ENCODE data around the gene ZNF296. TPM values are rescaled to one million over a fixed set of nuclear protein-coding genes. Genes with fewer than 3 reads are reported as not detected.

The ZNF296 gene
- total RNA-seq, 3 donors from 2014 or later: 0.98 to 1.9 (median 1.3) TPM

DNA sequence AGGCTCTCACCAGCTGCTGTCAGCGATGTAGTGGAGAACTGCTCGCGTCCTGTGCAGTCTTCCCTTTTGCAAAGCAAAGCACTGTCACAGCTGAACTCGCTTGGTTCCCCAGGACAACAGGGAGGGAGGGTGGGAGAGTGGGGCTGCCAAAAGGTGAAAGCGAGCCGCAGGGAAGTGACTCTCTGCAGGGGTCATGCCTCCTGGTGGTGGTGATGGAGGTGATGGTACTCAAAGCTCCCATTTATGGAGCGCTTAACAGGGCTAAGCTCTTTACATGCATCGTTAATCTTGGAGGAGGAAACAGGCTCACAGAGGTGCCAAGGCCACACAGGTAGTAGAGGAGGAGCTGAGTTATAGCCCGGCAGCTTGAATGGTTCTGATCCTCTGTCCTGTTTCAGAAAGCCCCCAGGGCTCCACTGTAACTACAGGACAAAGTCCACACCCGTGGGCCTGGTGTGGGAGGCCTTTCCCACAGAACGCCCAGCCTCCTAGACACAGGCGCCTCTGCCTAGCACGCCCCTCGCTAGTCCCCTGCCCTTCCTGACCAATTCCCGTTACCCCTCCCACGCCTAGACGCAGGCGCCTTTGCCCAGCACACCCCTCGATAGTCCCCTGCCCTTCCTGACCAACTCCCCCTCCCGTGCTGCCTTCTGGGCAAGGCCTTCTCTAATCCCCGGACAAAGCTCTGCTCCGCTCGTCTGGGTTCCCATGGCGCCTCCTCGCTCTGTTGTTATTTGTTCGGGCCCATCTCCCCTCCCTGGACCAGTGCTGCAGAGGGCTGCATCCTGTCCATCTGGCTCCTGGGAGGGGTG lies 27.4 kb upstream of the ZNF296 start:
- no peaks in the 10 kb centered on the region for H3K9me3 ChIP-seq

DNA sequence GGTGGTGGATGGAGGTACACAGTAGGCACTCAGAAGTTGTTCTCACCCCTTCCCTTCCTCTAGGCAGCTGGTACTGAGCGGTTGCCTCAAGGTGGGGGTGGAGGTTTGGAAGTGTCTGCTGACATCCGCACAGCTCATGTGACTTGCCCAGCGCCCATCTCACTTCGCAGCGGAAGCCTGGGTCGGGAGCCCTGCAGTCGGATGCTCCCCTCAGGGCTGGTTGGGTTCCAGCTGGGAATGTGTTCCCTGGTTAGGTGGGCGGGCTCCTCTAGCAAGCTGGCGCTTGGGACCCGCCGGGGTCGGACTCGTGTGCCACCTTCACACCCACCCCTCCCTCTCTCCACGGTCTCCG lies 26.9 kb upstream of the ZNF296 start:
- H3K4me1 ChIP-seq: peaks cover 15 to 34% of the 10 kb centered on the region in 2 donors
- peak overlapping the region; percentile 10 to 48 for H3K27ac ChIP-seq
- no peaks in the 10 kb centered on the region for H3K36me3 ChIP-seq
- H3K4me3 ChIP-seq: peak overlapping the region; percentile 5 to 46 (median 26)
- H3K9me3 ChIP-seq: no peaks in the 10 kb centered on the region
- TF ChIP-seq POLR2A (IDR thresholded peaks at IDR 0.05): no peak
- no peak for TF ChIP-seq POLR2AphosphoS5 (IDR thresholded peaks at IDR 0.05)
- TF ChIP-seq, protein P1, sequence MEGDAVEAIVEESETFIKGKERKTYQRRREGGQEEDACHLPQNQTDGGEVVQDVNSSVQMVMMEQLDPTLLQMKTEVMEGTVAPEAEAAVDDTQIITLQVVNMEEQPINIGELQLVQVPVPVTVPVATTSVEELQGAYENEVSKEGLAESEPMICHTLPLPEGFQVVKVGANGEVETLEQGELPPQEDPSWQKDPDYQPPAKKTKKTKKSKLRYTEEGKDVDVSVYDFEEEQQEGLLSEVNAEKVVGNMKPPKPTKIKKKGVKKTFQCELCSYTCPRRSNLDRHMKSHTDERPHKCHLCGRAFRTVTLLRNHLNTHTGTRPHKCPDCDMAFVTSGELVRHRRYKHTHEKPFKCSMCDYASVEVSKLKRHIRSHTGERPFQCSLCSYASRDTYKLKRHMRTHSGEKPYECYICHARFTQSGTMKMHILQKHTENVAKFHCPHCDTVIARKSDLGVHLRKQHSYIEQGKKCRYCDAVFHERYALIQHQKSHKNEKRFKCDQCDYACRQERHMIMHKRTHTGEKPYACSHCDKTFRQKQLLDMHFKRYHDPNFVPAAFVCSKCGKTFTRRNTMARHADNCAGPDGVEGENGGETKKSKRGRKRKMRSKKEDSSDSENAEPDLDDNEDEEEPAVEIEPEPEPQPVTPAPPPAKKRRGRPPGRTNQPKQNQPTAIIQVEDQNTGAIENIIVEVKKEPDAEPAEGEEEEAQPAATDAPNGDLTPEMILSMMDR (IDR thresholded peaks at IDR 0.05): no peak
- intact Hi-C loops (cut with DNase I; ENCODE audit: low total_unique reads): no loop called here
- no peak for DNase-seq (ENCODE audit: low spot score in 2 of 2)
- no peaks in the 10 kb centered on the region for H3K27me3 ChIP-seq

More for the DNA sequence above, 27.4 kb upstream of the ZNF296 start:
- DNase-seq (ENCODE audit: low spot score in 2 of 2): no peak
- intact Hi-C loops (cut with DNase I; ENCODE audit: low total_unique reads): no loop called here
- H3K4me1 ChIP-seq: peaks cover 9 to 29% of the 10 kb centered on the region in 2 donors
- peak overlapping the region; percentile 5 to 46 (median 26) for H3K4me3 ChIP-seq
- H3K27ac ChIP-seq: peak overlapping the region; percentile 10 to 48
- H3K36me3 ChIP-seq: no peaks in the 10 kb centered on the region
- no peaks in the 10 kb centered on the region for H3K27me3 ChIP-seq
- TF ChIP-seq, protein P1 (IDR thresholded peaks at IDR 0.05): no peak
- no peak for TF ChIP-seq POLR2AphosphoS5 (IDR thresholded peaks at IDR 0.05)
- no peak for TF ChIP-seq POLR2A (IDR thresholded peaks at IDR 0.05)

DNA sequence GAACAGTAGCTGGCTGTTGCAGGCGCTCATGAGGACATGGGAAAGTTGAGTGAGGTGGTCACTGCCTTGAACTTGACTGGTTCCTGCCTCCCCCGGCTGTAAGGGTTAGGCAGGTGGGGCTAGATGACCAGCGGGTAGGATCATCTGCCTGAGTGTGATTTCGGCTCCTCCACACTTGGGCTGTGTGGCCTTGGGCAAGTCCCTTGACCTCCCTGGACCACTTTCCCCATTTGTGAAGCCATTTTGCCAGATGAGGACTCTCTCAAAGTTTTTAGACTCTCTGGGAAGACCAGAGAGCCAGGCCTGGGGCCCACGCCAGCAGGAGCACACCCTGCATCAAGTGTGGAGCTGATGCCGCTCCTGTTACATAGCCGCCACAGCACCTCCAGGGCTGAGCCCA lies 26.2 kb upstream of the ZNF296 start:
- H3K27me3 ChIP-seq: no peaks in the 10 kb centered on the region
- DNase-seq (ENCODE audit: low spot score in 2 of 2): no peak
- H3K4me3 ChIP-seq: no peak overlapping the region
- peaks cover 22 to 40% of the 10 kb centered on the region in 2 donors for H3K4me1 ChIP-seq
- intact Hi-C loops (cut with DNase I; ENCODE audit: low total_unique reads): no loop called here
- H3K9me3 ChIP-seq: no peaks in the 10 kb centered on the region
- no peaks in the 10 kb centered on the region for H3K36me3 ChIP-seq
- H3K27ac ChIP-seq: peak overlapping the region; percentile 10 to 48
- TF ChIP-seq POLR2A (IDR thresholded peaks at IDR 0.05) (no peak), POLR2AphosphoS5 (IDR thresholded peaks at IDR 0.05) (no peak)
- TF ChIP-seq, protein P1 (IDR thresholded peaks at IDR 0.05): no peak

DNA sequence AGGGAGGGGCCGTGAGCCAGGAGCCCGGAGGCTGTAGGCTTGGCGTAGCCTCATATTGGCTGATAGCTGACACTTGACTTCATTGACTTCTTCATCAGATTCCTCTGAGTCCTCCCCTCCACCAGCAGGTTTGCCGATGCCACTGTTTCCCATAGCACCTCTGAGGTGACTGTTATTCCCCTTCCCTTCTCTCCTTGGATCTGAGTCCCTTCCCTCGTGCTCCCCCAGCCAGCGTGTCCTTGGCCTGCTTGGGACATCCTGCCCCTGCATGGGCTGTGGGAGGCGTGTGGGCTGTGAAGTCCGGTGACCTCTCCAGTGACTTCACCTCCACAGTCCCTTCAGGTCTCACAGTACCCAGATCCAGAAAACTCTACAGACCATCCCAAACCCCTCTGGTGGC lies 25.5 kb upstream of the ZNF296 start:
- Histone ChIP-seq H3K27ac (peak overlapping the region in 1 of 2 donors; percentile 8), H3K4me3 (no peak overlapping the region), H3K36me3 (no peaks in the 10 kb centered on the region), H3K27me3 (no peaks in the 10 kb centered on the region), H3K9me3 (no peaks in the 10 kb centered on the region), H3K4me1 (peaks cover 22 to 42% of the 10 kb centered on the region in 2 donors)
- no peak for DNase-seq (ENCODE audit: low spot score in 2 of 2)
- intact Hi-C loops (cut with DNase I; ENCODE audit: low total_unique reads): no loop called here
- TF ChIP-seq, protein P1 (IDR thresholded peaks at IDR 0.05): no peak
- TF ChIP-seq POLR2A (IDR thresholded peaks at IDR 0.05): no peak
- TF ChIP-seq POLR2AphosphoS5 (IDR thresholded peaks at IDR 0.05): no peak

DNA sequence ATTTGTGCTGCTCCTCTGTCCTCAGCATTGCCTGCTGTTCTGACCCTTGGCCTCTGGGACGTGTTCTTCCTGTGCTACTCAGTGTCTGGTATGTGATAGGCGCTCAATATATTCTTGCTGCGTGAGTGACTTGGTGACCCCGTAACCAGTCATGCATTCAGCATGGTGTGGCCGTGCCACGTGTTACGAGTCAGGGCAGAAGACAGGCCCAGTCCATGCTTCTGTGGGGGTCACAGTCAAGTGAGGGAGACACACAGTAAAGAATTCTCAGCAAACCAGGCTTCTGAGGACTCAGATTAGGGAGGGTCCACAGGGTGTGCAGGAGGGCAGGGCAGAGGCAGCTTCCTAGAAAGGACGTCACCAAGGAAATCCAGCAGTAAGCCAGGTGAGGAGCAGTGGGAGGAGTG lies 24.6 kb upstream of the ZNF296 start:
- H3K9me3 ChIP-seq: no peaks in the 10 kb centered on the region
- TF ChIP-seq POLR2AphosphoS5 (IDR thresholded peaks at IDR 0.05): no peak
- TF ChIP-seq POLR2A (IDR thresholded peaks at IDR 0.05): no peak
- TF ChIP-seq, protein P1 (IDR thresholded peaks at IDR 0.05): no peak
- no peaks in the 10 kb centered on the region for H3K27me3 ChIP-seq
- no peak for DNase-seq (ENCODE audit: low spot score in 2 of 2)
- intact Hi-C loops (cut with DNase I; ENCODE audit: low total_unique reads): no loop called here
- H3K27ac ChIP-seq: peak overlapping the region; percentile 8 to 93
- no peaks in the 10 kb centered on the region for H3K36me3 ChIP-seq
- H3K4me3 ChIP-seq: no peak overlapping the region
- H3K4me1 ChIP-seq: peaks cover 22 to 49% of the 10 kb centered on the region in 2 donors

Measured in breast epithelium (tissue), 4 donors.